Left lobe of liver (tissue), 2 donors: ENCODE data around the gene MAPKAPK5. TPM values are rescaled to one million over a fixed set of nuclear protein-coding genes. Genes with fewer than 3 reads are reported as not detected.
"Not testable (repeated sequence)": the region's sequence is repeated elsewhere in the genome, so short reads cannot be mapped to it uniquely, and the experiment has no call there.

ENCODE experiments used
- ATAC-seq: fragments of 200-7000 bp; cut with Tn5 transposase; one replicate; pipeline ENCODE4 v1.9.1; 2020; ENCODE audit warnings: mild to moderate bottlenecking, moderate library complexity
- DNase-seq: peaks from one replicate; pipeline ENCODE4 v3.0.0-alpha.2; 2020; ENCODE audit warnings: low spot score
- total RNA-seq: library from RNA; stranded (reverse); gene quantifications from one replicate; pipeline ENCODE4 v1.2.1, GENCODE V29; 2021
- donor health status: DM: no; HTN: no; CAD: no; lungs with moderate emphysema.
- donor health status: DM: no; HTN: yes; CAD: no.

MAPKAPK5 gene
- total RNA-seq, 1 donor from 2014 or later = 19.3 TPM

- ATAC-seq = no peak
Observed at GRCh38 chr12:111826992-111827391, 15.0 kb upstream of the MAPKAPK5 start.

GRCh38 chr12:111827907-111828306, 14.1 kb upstream of the MAPKAPK5 start:
- DNase-seq (no peak), ATAC-seq (no peak)

More at GRCh38 chr12:111826992-111827391, 15.0 kb upstream of the MAPKAPK5 start:
- DNase-seq = no peak

- DNase-seq (no peak), ATAC-seq (no peak)
Observed at GRCh38 chr12:111828338-111828979, 13.6 kb upstream of the MAPKAPK5 start.

GRCh38 chr12:111829635-111830034, 12.4 kb upstream of the MAPKAPK5 start:
- ATAC-seq, DNase-seq: not testable (repeated sequence)

- ATAC-seq = not testable (repeated sequence)
Observed at GRCh38 chr12:111834740-111835386, 7.2 kb upstream of the MAPKAPK5 start.

GRCh38 chr12:111835531-111836181, 6.4 kb upstream of the MAPKAPK5 start:
- DNase-seq, ATAC-seq: not testable (repeated sequence)

More at GRCh38 chr12:111834740-111835386, 7.2 kb upstream of the MAPKAPK5 start:
- not testable (repeated sequence) for DNase-seq

- no peak for ATAC-seq
- no peak for DNase-seq
Observed at GRCh38 chr12:111838353-111838752, 3.7 kb upstream of the MAPKAPK5 start.

- no peak for ATAC-seq
- DNase-seq = no peak
Observed at GRCh38 chr12:111840807-111841206, 1.2 kb upstream of the MAPKAPK5 start.

- no peak for DNase-seq
- no peak for ATAC-seq
Observed at GRCh38 chr12:111841236-111841749, 735 bp upstream of the MAPKAPK5 start.

- peak; percentile 64 for ATAC-seq
Observed at GRCh38 chr12:111842556-111843396, 748 bp downstream of the MAPKAPK5 start.

GRCh38 chr12:111846016-111846415, 4.0 kb downstream of the MAPKAPK5 start:
- ATAC-seq = no peak
- DNase-seq = no peak

More at GRCh38 chr12:111842556-111843396, 748 bp downstream of the MAPKAPK5 start:
- peak; percentile 51 for DNase-seq

GRCh38 chr12:111850526-111850925, 8.5 kb downstream of the MAPKAPK5 start:
- DNase-seq = no peak
- no peak for ATAC-seq

GRCh38 chr12:111858186-111858585, 16.2 kb downstream of the MAPKAPK5 start:
- ATAC-seq (no peak), DNase-seq (no peak)

GRCh38 chr12:111858778-111859177, 16.8 kb downstream of the MAPKAPK5 start:
- ATAC-seq (no peak), DNase-seq (no peak)

- ATAC-seq = no peak
- no peak for DNase-seq
Observed at GRCh38 chr12:111864913-111865312, 22.9 kb downstream of the MAPKAPK5 start.

- ATAC-seq (no peak), DNase-seq (no peak)
Observed at GRCh38 chr12:111867531-111867930, 25.5 kb downstream of the MAPKAPK5 start.

GRCh38 chr12:111868676-111869588, 26.9 kb downstream of the MAPKAPK5 start:
- no peak for ATAC-seq
- no peak for DNase-seq

- DNase-seq (no peak), ATAC-seq (no peak)
Observed at GRCh38 chr12:111869671-111870070, 27.6 kb downstream of the MAPKAPK5 start.

- DNase-seq = no peak
Observed at GRCh38 chr12:111870216-111870615, 28.2 kb downstream of the MAPKAPK5 start.

GRCh38 chr12:111870706-111871105, 28.7 kb downstream of the MAPKAPK5 start:
- no peak for DNase-seq
- ATAC-seq = no peak

More at GRCh38 chr12:111870216-111870615, 28.2 kb downstream of the MAPKAPK5 start:
- no peak for ATAC-seq
